SKM-1 treated with dmso at 0.1 percent for 144 hours (cell line): ENCODE measurements around the gene ELFN1.
A peak's percentile ranks its signal among the peaks of the same experiment; 100 is the strongest.

Source experiments
- DNase-seq: peaks from one replicate; lab custom pipeline; 2025; ENCODE audit not compliant: unreplicated experiment; lab: John Stamatoyannopoulos, UW

The ELFN1 gene

GRCh38 chr7:1723254-1723653, 53.2 kb downstream of the ELFN1 start:
- no peak for DNase-seq

- no peak for DNase-seq
These were observed 54.2 kb downstream of the ELFN1 start for GRCh38 chr7:1724118-1724910.

- DNase-seq, result no peak
These were observed 55.2 kb downstream of the ELFN1 start for GRCh38 chr7:1725199-1725690.

GRCh38 chr7:1725766-1726630, 55.9 kb downstream of the ELFN1 start:
- no peak for DNase-seq

GRCh38 chr7:1727079-1727478, 57.0 kb downstream of the ELFN1 start:
- no peak for DNase-seq

GRCh38 chr7:1727812-1728570, 57.9 kb downstream of the ELFN1 start:
- DNase-seq, result no peak

GRCh38 chr7:1729183-1729582, 59.1 kb downstream of the ELFN1 start:
- no peak for DNase-seq

GRCh38 chr7:1729773-1730172, 59.7 kb downstream of the ELFN1 start:
- no peak for DNase-seq

GRCh38 chr7:1732072-1732471, 62.0 kb downstream of the ELFN1 start:
- DNase-seq, result no peak

GRCh38 chr7:1732645-1733044, 62.6 kb downstream of the ELFN1 start:
- no peak for DNase-seq

GRCh38 chr7:1733206-1733907, 63.3 kb downstream of the ELFN1 start:
- no peak for DNase-seq

- no peak for DNase-seq
These were observed 64.0 kb downstream of the ELFN1 start for GRCh38 chr7:1733908-1734730.

- peak; percentile 79 for DNase-seq
These were observed 65.2 kb downstream of the ELFN1 start for GRCh38 chr7:1735262-1735661.

GRCh38 chr7:1735806-1736483, 65.9 kb downstream of the ELFN1 start:
- DNase-seq, result no peak

GRCh38 chr7:1736484-1736817, 66.4 kb downstream of the ELFN1 start:
- DNase-seq, result no peak

GRCh38 chr7:1736830-1737229, 66.8 kb downstream of the ELFN1 start:
- no peak for DNase-seq

GRCh38 chr7:1737523-1737922, 67.4 kb downstream of the ELFN1 start:
- DNase-seq, result no peak

- DNase-seq, result no peak
These were observed 67.9 kb downstream of the ELFN1 start for GRCh38 chr7:1737956-1738355.

- DNase-seq, result no peak
These were observed 68.4 kb downstream of the ELFN1 start for GRCh38 chr7:1738511-1738910.
